GM12892 (cell line): ENCODE results near the gene CLASP1.

ENCODE experiments used
- DNase-seq: peaks from one replicate; pipeline ENCODE4 v3.0.0; 2011; ENCODE audit not compliant: insufficient read length
- FAIRE-seq: peaks from 2 replicates; lab custom pipeline; 2011; peaks lifted over from hg19 to GRCh38; lab: Jason Lieb, UNC
- POLR2A ChIP-seq: IDR thresholded peaks from 2 replicates; pipeline ENCODE4 v1.6.1; 2011; ENCODE audit warnings: low read depth, low read length, control low read depth
- POLR2AphosphoS5 ChIP-seq: IDR thresholded peaks from 2 replicates; pipeline ENCODE4 v1.6.1; 2011; ENCODE audit warnings: low read depth, low read length, control low read depth
- TAF1 ChIP-seq: IDR thresholded peaks from 2 replicates; pipeline ENCODE4 v1.6.1; 2011; ENCODE audit warnings: low read depth, mild to moderate bottlenecking, control low read depth, low read length, borderline replicate concordance

Gene CLASP1

DNA sequence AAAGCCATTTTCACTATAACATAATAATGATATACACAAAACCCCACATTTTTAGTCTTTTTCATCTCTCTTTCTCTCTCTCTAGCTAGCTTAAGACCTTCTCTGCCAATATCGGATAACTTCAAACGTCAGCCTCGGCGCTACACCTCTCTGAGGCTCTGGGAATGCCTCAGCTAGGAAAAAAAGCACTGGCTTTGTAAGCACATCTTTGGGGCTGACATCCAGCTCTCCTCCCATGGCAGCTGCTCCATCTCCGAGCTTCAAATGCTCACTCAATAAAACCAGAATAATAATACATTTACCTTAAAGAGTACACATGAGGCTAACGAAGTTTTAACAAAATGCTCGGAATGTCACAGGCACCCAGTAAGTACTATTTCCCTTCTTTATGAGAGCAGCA lies 107.8 kb downstream of the CLASP1 start:
- FAIRE-seq (no peak), DNase-seq (no peak)
- TF ChIP-seq TAF1 (no peak), POLR2A (no peak), POLR2AphosphoS5 (no peak)

DNA sequence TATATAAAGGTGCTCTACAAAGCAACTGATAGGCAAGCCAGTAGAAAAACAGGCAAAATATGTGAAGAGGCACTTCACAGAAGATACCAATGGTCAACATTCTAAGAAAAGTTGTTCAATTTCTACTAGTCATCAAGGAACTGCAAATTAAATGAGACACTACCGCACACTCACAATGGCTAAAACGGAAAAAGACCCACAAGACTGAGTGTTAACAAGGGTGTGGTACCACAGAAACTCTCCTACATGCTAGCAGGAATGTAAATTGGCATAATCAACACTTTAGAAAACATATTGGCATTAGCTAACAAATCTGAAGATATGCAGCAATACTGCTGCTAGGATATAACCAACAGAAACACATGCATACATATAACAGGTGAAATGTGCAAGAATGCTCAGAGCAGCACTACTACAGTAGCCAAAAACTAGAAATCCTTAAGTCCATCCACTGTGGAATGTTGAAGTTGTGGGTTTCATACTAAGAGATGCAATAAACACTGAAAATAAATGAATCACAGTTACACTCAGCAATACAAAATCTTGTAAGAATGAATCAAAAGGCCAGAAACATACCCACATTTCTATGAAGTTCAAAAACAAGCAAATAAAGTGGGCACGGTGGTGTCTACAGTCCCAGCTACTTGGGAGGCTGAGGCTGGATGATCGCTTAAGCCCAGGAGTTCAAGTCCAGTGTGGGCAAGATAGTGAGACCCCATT lies 109.4 kb downstream of the CLASP1 start:
- DNase-seq (no peak), FAIRE-seq (no peak)
- TF ChIP-seq POLR2A (no peak), TAF1 (no peak), POLR2AphosphoS5 (no peak)

DNA sequence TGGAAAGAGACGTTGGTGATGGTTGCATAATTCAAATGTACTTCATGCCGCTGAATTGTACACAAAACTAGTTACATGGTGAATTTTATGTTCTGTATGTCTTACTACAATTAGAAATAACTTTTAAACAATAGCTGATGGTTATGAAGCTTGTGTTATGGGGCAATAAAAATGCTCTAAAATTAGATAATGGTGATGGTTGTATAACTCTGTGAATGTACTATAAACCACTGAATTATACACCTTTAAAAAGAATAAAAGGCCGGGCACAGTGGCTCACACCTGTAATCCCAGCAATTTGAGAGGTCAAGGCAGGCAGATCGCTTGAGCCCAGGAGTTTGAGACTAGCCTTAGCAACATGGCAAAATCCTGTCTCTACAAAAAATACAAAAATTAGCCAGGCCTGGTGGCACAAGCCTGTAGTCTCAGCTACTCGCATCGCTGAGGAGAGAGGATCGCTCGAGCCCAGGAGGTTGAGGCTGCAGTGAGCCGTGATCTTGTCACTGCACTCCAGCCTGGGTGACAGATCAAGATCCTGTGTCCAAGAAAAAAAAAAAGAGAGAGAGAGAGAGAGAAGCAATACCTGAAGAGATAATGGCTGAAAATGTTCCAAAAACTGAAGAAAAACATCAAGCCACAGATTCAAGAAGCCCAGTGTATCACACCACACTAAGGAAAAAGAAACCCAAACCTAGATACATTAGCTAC lies 112.3 kb downstream of the CLASP1 start:
- no peak for TF ChIP-seq TAF1
- no peak for TF ChIP-seq POLR2A
- no peak for TF ChIP-seq POLR2AphosphoS5
- FAIRE-seq, result no peak
- no peak for DNase-seq

DNA sequence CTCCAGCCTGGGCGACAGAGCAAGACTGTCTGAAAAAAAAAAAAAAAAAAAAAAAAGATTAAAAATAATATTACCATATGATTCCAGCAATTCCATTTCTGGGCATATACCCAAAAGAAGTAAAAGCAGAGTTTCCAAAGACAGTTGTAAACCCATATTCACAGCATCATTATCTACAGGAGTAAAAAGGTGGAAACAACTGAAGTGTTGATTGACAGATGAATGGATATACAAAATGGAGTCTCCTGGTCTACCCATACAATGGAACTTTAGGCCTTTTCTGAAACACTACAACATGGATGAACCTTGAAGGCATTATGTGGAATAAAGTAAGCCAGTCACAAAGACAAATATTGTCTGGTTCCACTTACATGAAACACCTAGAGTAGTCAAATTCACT lies 112.9 kb downstream of the CLASP1 start:
- DNase-seq, result no peak
- TF ChIP-seq POLR2AphosphoS5 (no peak), POLR2A (no peak), TAF1 (no peak)
- FAIRE-seq, result no peak

DNA sequence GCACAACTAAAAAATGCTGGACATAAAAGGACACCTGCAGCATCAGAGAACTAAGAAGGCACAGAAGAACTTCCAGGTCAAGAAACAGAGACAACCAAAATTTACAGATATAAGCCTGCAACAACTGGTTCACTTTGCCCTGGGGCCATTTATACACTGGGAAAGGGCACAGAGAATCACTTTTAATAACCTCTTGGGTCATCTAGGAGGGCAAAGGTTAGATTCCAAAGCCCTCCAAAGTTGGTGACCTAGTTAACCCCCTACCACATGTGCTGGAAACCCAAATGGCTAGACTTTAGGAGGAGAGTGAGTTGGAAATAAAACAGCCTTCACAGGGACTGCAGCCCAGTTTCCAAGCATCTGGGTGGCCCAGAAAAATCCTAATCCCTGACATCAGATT lies 115.3 kb downstream of the CLASP1 start:
- TF ChIP-seq POLR2A, result no peak
- no peak for TF ChIP-seq POLR2AphosphoS5
- no peak for TF ChIP-seq TAF1
- DNase-seq (no peak), FAIRE-seq (no peak)

DNA sequence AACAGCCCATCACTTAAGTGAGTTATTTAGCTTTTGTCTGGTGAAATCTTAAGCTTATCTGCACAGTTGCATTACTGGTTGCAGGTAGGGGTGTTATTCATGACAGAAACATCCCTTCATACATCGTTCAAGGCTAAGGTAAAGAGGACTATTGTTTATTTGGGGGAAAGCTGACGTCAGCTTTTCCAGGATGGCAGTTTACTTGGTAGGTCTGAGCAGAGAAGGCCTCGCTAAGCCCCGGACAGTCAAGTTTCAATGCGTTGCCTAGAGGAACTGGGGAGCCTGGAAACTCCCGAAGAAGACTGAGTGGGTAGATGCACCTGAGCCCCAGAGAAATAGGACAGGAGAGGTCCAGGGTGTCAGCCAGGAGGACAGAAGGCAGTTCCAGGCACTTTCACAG lies 116.4 kb downstream of the CLASP1 start:
- peak; percentile 23 for DNase-seq
- FAIRE-seq, result no peak
- TF ChIP-seq POLR2AphosphoS5, result no peak
- TF ChIP-seq POLR2A, result no peak
- no peak for TF ChIP-seq TAF1

DNA sequence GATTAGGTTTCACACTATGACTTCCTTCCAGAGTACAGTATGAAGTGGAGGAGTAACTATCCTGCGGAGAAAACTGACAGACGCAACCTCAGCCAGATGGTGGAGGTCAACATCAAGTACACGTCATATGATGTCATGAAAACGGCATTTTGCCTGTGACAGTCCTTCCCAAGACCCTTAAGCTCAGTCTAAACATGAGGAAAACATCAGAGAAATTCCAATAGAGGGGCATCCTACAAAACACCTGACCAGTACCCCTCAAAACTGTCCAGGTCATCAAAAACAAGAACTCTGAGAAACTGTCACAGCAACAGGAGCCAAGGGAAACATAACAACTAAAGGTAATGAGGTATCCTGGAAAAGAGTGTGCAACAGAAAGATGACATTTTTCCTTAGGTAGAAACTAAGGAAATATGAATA lies 116.9 kb downstream of the CLASP1 start:
- DNase-seq (no peak), FAIRE-seq (no peak)
- TF ChIP-seq POLR2A (no peak), POLR2AphosphoS5 (no peak), TAF1 (no peak)

DNA sequence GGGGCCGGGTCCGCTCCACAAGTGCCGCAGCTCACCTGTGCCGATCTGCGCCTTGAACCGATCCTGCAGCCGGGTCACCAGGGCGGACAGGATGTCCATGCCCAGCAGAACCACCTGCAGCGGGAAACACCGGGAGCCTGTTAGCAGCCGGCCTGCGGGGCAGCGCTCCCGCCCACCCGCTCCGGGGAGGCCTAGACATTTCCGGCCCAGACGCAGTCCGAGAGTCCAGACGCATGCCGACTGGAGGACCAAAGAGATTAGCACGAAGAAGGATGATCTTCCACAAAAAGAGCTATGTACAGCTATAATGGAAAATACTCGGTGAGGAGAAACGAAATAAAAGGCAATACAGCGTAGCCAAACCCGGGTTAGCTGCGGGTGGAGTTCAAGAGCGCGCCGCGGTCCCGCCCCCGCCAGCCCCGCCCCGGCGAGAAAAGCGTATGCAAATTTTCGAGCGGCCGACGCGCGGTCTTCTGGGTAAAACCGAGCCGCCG lies 119.0 kb downstream of the CLASP1 start:
- TF ChIP-seq TAF1 (0 out of 2 replicates have a peak, but pooled peaks have one; percentile 14), POLR2A (no peak)
- DNase-seq (peak; percentile 59), FAIRE-seq (peak; percentile 66)

DNA sequence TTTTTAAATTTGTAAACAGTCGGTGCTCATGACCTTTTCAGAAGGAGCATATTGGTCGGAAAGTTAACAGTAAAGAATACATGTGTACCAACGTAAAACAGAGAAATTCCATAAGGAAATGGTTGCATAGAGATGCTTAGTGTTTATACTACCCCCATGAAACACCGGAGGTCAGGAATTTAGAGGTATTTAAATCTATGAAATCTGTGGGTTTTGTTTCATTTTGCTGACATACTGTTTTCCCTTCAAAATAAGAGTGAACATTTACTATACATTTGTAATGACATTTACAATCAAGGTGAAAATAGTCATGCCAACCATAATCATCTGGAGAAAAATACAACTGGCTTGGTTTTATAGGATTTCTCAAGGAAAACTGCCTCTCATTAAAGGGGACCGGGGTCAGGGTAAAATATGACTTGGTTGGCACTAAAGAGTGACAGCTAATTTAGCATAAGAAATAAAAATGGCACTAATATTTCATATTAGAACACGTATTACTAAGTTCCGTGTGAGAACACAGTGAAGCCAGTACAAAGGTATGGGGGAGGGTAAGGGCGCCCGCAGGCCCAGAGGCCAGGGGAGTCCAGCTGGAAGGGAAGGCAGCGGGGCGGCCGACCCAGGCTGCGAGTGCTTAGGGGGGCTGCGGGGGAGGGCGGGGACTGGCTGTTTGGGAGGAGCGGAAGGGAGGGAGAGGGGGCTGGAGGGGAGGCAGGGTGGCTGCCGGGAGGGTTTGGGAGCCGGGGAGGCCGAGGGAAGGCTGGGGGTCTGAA lies 119.6 kb downstream of the CLASP1 start:
- no peak for TF ChIP-seq TAF1
- TF ChIP-seq POLR2AphosphoS5, result no peak
- TF ChIP-seq POLR2A, result no peak
- no peak for FAIRE-seq
- no peak for DNase-seq

DNA sequence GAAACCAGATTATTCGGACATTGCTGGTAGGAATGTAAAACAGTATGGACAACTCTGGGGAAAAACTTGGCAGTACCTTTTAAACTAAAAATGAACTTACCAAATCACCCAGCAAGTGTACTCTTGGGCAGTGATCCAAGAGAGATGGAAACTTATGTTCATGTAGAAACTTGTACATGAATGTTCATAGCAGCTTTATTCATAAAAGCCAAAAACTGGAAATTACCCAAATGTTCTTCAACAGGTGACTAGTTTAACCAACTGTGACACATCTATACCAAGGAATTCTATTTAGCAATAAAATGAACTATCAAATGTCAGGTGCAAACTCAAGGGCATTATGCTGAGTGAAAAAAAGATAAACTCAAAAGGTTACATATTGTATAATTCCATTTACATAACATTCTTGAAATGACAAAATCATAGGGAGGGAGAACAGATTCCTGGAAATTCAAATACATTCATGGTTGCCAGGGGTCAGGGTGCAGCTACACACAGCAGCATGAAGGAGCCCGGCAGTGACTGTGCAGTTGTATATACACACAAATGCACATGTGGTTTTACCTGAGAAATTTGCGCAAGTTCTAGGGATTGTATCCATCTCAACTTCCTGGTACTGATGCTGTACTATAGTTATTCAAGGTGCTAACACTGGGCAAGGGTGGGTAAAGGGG lies 122.1 kb downstream of the CLASP1 start:
- FAIRE-seq (no peak), DNase-seq (no peak)
- no peak for TF ChIP-seq POLR2AphosphoS5
- no peak for TF ChIP-seq TAF1
- no peak for TF ChIP-seq POLR2A

DNA sequence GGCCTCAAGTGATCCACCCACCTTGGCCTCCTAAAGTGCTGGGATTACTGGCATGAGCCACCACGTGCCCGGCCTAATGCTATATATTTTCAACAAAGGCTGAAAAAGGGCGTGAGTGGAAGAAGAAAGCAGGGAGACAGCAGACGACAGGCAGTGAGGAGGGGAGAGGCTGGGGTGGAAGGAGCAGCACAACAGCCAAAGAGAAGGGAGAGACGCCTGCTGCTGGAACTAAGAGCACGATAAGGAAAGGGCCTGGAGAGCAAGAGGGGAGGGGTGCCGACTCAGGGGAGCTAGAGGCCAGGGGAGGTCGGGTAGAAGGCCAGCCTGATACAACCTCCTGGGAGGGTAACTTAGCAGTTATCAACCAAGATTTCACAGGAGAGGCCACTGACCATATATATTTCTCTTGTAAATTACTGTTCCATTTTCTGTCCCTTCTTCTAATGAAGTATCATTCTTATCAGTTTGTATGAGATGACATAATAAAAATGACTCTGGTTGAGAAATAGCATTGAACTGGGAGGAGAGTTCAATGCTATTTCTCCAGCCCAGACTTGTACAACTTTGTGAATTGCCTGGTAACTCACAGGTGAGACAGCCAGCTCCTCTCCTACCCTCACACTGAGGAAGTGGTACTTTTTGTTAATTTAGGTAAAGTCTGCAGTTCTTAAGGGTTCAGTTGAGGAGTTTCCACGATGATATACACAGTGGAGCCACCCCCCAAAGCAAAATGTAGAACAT lies 124.4 kb downstream of the CLASP1 start:
- TF ChIP-seq POLR2A (no peak), POLR2AphosphoS5 (no peak), TAF1 (no peak)
- DNase-seq, result no peak
- FAIRE-seq, result no peak

DNA sequence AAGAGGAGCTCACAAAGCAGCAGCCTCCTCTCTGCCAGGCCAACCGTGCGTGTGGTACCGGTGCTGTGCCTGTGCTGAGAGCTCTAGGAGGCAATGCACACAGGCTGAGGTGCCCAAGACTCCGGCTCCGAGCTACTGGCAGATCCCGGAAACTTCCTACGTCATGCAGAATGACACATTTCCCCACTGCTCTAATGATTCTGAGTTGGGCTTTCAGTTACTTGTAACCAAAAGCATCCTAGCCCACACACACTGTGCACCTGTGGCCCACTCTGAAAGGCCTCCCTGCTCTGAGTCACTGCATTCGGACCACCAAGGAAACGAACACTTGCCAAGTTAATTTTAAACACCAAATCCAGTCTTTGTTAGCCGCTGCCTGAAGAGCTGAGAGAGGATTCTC lies 127.9 kb downstream of the CLASP1 start:
- TF ChIP-seq TAF1 (no peak), POLR2AphosphoS5 (no peak), POLR2A (no peak)
- DNase-seq (no peak), FAIRE-seq (no peak)
